Renal cortex interstitium (tissue), 11 donors: ENCODE data around the gene KLK15. TPM values are rescaled to one million over a fixed set of nuclear protein-coding genes. Genes with fewer than 3 reads are reported as not detected.
A peak's percentile ranks its signal among the peaks of the same experiment; 100 is the strongest.

Experiments used
- DNase-seq, 11 donors: peaks; one replicate each; pipeline ENCODE4 v3.0.0-alpha.2; 2013; ENCODE audit warnings: low read depth in 9 of 11, low spot score in 4 of 11; ENCODE audit errors: extremely low read depth in 1 of 11
- polyA plus RNA-seq, 3 donors: library from polyadenylated mRNA; unstranded; fragments of 120-200 nt; gene quantifications; one replicate each; pipeline ENCODE4 v1.2.1, GENCODE V29; 2013; ENCODE audit not compliant: insufficient read length in 3 of 3

Gene KLK15
- polyA plus RNA-seq, 3 donors: not detected

DNA sequence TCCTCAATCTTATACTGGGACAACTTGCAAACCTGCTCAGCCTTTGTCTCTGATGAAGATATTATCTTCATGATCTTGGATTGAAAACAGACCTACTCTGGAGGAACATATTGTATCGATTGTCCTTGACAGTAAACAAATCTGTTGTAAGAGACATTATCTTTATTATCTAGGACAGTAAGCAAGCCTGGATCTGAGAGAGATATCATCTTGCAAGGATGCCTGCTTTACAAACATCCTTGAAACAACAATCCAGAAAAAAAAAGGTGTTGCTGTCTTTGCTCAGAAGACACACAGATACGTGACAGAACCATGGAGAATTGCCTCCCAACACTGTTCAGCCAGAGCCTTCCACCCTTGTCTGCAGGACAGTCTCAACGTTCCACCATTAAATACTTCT lies 17.4 kb upstream of the KLK15 start:
- no peak for DNase-seq

- no peak for DNase-seq
Observed at GRCh38 chr19:50844296-50844935, 11.0 kb upstream of the KLK15 start.

DNA sequence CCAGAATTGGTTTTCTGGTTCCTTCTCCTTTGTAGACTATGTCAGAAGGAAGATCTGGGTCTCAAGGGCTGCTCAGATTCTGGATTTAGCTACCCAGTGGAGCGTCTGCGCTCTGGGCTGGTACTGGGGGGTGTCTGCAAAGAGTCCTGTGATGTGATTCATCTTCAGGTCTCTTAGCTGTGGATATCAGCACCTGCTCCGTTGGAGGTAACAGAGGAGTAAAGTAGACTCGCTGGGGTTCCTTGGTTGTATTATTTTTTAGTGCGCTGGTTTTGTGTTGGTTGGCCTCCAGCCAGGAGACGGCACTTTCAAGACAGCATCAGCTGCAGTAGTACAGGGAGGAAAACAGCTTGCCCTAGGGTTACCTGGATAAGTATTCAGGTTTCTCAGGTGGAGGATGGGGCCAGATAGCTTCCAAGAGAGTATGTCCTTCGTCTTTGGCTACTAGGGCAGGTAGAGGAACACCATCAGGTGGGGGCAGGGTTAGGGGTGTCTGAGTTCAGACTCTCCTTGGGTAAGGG lies 10.4 kb upstream of the KLK15 start:
- DNase-seq: no peak

- no peak for DNase-seq
Observed at GRCh38 chr19:50843205-50843604, 9.8 kb upstream of the KLK15 start.

DNA sequence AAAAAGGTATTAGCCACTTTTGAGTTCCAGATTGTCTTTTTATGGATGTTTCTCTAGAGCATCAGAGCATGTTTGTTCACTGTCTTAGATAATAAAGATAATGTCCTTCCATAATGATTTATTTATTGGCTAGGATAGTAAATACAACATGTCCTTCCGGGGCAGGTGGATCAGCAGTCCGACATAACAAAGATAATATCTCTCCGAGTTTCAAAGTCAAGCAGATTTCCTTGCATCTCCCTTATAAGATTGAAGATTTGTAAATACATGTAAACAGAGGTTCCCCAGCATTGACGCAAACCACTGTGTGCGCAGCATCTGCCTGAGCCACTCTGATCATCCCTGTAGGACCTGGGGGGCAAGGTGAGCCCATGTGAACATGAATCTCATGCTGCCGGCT lies 8.8 kb upstream of the KLK15 start:
- no peak for DNase-seq

DNA sequence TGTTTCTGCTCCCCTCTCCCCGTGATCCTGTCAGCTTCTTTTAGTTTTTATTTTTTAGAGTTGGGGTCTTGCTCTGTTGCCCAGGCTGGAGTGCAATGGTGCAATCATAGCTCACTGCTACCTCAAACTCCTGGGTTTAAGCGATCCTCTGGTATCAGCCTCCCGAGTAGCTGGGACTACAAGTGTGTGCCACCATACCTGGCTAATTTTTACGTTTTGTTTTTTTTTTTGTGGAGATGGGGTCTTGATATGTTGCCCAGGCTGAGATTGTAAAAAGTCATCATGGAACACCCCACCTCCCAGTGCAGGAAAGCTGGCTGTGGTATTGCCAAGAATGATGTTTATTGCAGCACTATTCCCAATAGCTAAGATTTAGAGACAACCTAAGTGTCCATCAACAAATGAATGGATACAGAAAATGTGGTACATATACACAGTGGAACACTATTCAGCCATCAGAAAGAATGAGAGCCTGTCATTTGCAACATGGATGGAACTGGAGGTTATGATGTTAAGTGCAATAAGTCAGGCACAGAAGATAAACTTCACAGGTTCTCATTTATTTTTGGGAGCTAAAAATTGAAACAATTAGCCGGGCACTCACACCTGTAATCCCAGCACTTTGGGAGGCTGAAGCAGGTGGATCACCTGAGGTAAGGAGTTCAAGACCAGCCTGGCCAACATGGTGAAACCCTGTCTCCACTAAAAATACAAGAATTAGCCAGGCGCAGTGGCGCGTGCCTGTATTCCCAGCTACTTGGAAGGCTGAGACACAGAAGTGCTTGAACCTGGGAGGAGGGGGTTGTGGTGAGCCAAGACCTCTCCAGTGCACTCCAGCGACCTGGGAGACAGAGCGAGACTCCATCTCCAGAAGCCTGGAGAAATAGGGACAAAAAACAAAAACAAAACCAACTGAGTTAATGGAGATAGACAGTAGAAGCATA lies 6.6 kb upstream of the KLK15 start:
- DNase-seq: no peak

DNA sequence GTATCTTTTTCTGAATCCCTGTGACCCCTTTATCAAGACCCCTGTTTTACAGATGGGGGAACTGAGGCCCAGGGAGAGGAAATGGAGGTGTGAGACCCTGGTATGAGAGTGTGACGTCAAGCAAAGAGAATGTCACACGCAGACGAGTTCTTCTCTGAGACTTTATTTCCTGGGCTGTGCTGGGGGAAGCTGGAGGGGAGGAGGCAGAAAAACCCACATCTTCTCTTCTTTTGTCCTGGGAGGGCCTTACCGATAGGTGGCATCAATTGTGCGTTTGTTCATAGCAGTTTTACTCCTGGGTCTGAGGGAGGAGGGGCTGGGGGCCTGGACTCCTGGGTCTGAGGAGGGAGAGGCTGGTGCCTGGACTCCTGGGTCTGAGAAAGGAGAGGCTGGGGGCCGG lies 4.9 kb upstream of the KLK15 start:
- DNase-seq: no peak

DNA sequence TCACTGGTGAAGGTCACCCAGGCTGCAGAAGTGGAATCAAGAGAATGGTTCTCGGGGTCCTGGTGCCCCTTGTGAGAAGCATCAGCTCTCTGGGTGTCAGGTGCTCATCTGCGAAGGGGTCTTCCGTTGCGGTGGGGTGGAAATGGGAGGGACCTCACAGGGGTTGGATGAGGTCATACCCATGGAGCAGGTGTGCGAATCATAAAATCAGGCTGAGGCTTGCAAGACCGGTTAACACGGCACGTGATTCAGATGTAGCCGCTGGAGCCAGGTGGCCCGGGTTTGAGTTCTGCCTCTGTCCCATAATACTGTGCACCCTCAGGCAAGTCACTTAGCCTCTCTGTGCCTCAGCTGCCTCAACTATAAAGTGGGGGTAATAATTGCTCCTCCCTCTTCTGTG lies 3.9 kb upstream of the KLK15 start:
- no peak for DNase-seq

- no peak for DNase-seq
Observed at GRCh38 chr19:50836543-50837195, 3.3 kb upstream of the KLK15 start.

GRCh38 chr19:50835785-50836542 lies 2.6 kb upstream of the KLK15 start:
- DNase-seq: peak; percentile 33 to 72 (median 62)

- DNase-seq: no peak
Observed at GRCh38 chr19:50835103-50835784, 1.9 kb upstream of the KLK15 start.

- no peak for DNase-seq
Observed at GRCh38 chr19:50833802-50834167, 411 bp upstream of the KLK15 start.

DNA sequence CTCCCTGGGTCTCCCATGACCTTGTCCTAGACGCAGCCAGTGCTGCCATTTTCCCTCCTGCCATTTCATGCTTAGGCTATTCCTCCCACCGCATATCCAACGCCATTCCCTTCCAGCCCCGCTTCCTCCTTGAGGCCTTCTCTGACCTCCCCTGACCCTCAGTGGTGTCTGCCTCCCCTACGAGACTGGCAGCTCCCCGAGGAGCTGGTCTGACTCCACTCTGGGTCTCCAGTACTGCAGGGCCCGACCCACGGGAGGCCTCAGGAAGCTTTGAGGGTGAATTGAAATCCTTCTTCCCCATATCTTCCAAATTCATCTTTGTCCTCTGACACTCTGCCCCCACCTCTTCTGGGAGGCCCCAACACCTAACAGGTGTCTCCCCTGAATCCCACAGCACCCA lies 708 bp downstream of the KLK15 start:
- no peak for DNase-seq

DNA sequence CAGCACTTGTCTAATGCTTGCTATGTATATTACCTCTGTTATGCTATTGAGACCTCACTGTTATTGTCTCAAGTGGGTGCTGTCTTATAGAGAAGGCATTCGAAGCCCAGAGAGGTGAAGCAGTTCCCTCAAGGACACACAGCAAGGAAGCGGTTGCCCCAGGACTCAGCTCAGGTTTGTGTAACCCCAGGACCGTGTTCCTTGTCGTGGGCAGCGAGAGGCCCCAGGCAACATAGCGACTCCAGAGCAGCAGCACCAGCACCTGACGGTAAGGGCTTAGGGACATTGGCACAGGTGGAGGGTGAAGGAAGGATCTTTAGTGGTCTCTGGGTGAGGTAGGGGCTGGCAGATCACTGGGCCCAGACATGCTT lies 2.4 kb downstream of the KLK15 start:
- no peak for DNase-seq

DNA sequence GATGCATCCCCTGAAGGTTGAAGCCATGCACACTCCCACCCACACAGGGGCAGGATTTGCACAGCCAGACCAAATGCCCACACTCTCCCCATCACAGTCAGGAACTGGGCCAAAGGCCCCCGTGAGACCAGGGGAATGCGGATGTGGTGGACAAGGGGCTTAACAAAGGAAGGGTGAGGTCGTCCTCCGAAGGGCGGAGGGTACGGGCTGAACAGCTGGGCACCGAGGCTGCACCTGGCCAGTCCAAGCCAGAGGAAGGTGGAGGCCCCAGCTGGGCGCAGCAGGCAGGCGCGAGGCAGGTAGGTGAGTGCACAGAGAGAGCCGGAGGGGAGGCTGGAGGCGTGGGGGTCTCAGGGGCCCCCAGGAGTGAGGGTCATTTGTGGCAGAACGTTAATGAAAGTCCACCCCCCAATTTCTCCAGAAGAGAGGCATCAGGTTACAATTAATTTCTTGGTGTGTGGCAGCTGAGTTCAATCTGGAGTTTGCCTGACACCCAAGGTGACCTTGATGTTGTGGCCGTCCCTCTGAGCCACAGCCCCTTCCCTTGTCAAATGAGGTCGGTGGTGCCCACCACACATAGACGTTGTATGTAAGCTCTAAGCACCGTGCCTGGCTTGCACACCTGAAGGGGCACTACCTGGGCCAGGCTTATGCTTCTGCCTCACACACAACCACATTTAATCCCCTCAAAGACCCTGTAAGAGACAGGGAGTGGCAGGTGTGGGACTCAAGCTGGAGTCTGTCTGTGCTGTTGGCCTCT lies 2.9 kb downstream of the KLK15 start:
- no peak for DNase-seq

- no peak for DNase-seq
Observed at GRCh38 chr19:50829801-50830200, 3.6 kb downstream of the KLK15 start.

- DNase-seq: no peak
Observed at GRCh38 chr19:50827476-50827875, 5.9 kb downstream of the KLK15 start.
